Measurements from ENCODE around the gene RCN2.

The RCN2 gene

DNA sequence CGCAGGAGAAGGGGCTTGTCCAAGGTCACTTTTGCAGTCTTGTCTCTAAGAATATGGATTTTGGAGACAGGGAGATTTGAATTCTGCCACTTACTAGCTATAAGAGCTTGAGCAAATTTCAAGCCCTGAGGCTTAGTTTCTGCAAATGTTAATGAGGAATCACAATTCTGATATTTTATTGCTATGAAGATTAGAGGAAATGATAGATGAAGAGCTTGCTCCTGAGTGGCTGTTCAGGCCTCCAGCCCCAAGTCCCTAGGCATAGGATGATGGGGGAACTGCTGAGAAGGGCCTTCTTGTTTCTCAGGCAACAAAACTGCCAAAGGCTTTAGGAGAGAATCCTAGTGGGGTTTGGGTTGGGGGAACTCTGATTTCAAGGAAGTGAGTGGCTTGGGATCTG is 44.6 kb downstream of the RCN2 start:
- no peak overlapping the region for H3K4me3 Mint-ChIP-seq

DNA sequence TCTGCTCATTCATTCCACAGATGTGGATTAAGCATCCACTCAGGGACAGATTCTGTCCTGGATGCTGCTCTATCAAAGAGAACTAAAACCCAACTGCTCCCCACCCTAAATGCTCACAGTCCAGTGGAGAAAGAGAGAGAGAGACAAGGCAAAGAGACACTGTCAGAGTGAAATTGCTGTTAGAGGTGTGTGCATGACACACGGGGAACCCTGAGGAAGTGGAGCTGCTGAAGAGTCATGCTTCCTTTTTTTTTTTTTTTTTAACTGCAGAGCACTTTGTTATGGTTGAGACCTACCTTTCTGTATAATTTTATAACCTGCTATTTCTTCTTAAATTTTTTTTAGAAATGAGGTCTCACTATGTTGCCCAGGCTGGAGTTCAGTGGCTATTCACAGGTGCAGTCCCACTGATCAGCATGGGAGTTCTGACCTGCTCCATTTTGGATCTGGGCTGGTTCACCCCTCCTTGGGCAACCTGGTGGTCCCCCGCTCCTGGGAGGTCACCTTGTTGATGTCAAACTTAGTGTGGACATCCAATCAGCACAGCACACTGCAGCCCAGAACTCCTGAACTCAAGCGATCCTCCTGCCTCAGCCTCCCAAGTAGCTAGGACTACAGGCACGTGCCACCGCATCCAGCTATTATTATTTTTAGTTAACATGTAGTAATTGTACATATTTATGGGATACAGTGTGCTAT is 45.2 kb downstream of the RCN2 start:
- TF ChIP-seq, protein P1, sequence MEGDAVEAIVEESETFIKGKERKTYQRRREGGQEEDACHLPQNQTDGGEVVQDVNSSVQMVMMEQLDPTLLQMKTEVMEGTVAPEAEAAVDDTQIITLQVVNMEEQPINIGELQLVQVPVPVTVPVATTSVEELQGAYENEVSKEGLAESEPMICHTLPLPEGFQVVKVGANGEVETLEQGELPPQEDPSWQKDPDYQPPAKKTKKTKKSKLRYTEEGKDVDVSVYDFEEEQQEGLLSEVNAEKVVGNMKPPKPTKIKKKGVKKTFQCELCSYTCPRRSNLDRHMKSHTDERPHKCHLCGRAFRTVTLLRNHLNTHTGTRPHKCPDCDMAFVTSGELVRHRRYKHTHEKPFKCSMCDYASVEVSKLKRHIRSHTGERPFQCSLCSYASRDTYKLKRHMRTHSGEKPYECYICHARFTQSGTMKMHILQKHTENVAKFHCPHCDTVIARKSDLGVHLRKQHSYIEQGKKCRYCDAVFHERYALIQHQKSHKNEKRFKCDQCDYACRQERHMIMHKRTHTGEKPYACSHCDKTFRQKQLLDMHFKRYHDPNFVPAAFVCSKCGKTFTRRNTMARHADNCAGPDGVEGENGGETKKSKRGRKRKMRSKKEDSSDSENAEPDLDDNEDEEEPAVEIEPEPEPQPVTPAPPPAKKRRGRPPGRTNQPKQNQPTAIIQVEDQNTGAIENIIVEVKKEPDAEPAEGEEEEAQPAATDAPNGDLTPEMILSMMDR (IDR thresholded peaks at IDR 0.05; ENCODE audit: unreplicated experiment in 3 of 3) = no peak
- Mint-ChIP-seq H3K27ac (no peak overlapping the region), H3K4me3 (no peak overlapping the region), H3K9me3 (peaks cover 21% of the 10 kb centered on the region), H3K4me1 (peaks cover 4% of the 10 kb centered on the region), H3K36me3 (ENCODE audit: low read depth) (peaks cover 4% of the 10 kb centered on the region), H3K27me3 (ENCODE audit: low read depth) (peaks cover 9% of the 10 kb centered on the region)

More for the DNA sequence above, 44.6 kb downstream of the RCN2 start:
- TF ChIP-seq, protein P1 (IDR thresholded peaks at IDR 0.05; ENCODE audit: unreplicated experiment in 3 of 3) = no peak
- peaks cover 4% of the 10 kb centered on the region for H3K4me1 Mint-ChIP-seq
- peaks cover 21% of the 10 kb centered on the region for H3K9me3 Mint-ChIP-seq
- peaks cover 9% of the 10 kb centered on the region for H3K27me3 Mint-ChIP-seq (ENCODE audit: low read depth)
- H3K36me3 Mint-ChIP-seq (ENCODE audit: low read depth) = peaks cover 4% of the 10 kb centered on the region
- no peak overlapping the region for H3K27ac Mint-ChIP-seq

DNA sequence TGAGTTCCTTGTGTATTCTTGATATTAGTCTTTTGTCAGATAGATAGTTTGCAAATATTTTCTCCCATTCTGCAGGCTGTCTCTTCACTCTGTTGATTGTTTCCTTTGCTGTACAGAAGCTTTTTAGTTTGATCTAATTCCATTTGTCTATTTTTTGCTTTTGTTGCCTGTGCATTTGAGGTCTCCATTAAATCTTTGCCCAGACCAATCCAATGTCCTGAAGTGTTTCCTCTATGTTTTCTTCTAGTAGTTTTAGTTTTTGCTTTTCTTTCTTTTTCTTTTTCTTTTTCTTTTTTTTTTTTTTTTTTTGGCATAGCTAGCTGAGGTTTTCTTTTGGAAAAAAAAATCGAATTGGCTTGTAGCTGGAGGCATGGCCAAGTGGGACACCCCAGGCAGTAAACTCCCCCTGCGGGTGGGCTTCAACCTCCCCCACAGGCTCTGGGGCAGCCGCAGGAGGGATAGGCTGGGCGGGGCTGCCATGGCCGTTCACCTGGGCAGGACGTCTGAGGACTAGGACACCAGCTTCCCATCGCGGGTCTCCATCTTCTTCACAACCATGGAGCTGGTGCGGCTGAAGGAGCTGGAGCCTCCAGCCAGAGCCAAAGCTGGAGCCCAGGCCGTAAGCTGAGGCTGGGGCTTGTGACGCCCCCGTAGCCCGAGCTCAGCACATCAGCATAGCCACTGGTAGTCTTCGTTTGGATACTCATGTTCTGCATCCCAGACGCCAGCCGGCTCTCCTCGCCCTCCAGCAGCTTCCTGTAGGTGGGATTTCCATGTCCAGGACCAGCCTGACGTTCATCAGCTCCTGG is 47.2 kb downstream of the RCN2 start:
- Mint-ChIP-seq H3K4me3 (no peak overlapping the region), H3K27ac (no peak overlapping the region), H3K9me3 (peaks cover 21% of the 10 kb centered on the region), H3K36me3 (ENCODE audit: low read depth) (peaks cover 4% of the 10 kb centered on the region), H3K27me3 (ENCODE audit: low read depth) (peaks cover 12% of the 10 kb centered on the region), H3K4me1 (no peaks in the 10 kb centered on the region)
- TF ChIP-seq, protein P1 (IDR thresholded peaks at IDR 0.05; ENCODE audit: unreplicated experiment in 3 of 3) = no peak

DNA sequence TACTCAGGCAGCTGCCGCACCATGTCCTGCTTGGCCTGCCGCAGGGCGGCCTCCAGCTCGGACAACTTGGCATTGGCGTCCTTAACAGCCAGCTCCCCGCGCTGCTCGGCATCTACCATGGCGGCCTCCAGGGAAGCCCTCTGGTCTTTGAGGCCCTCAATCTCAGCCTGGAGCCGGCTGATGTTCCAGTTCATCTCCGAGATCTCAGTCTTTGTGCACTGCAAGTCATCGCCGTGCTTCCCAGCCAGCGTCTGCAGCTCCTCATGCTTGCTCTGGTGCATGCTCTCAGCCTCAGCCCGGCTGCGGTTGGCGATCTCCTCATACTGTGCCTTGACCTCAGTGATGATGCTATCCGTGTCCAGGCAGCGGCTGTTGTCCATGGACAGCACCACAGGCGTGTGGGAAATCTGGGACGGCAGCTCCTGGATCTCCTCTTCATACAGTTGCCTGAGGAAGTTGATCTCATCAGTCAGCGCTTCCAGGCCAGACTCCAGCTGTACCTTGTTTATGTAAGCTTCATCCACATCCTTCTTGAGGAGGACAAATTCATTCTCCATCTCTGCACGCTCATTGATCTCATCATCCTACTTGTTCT is 47.9 kb downstream of the RCN2 start:
- Mint-ChIP-seq H3K9me3 (peaks cover 21% of the 10 kb centered on the region), H3K36me3 (ENCODE audit: low read depth) (peaks cover 4% of the 10 kb centered on the region), H3K27me3 (ENCODE audit: low read depth) (peaks cover 12% of the 10 kb centered on the region), H3K27ac (no peak overlapping the region), H3K4me3 (no peak overlapping the region), H3K4me1 (no peaks in the 10 kb centered on the region)
- TF ChIP-seq, protein P1 (IDR thresholded peaks at IDR 0.05; ENCODE audit: unreplicated experiment in 3 of 3) = no peak

DNA sequence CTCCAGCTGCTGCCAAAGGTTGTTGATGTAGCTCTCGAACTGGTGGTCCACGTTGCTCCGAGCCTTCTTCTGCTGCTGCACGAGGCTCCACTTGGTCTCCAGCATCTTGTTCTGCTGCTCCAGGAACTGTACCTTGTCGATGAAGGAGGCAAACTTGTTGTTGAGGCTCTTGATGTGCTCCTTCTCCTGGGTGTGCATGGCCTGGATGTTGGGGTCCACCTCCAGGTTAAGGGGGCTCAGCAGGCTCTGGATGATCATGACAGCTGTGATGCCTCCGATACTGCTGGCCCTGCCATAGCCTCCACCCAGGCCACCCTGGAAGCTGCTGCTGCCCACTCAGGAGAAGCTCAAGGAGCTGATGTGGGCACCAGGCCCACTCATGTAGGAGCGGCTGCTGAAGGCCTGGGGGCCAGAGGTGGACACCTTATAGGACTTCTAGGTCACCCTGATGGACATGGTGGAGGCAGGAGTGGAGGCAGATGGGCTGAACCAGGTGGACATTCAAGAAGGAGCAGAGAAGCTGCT is 48.5 kb downstream of the RCN2 start:
- TF ChIP-seq, protein P1 (IDR thresholded peaks at IDR 0.05; ENCODE audit: unreplicated experiment in 3 of 3) = no peak
- Mint-ChIP-seq H3K4me1 (no peaks in the 10 kb centered on the region), H3K4me3 (no peak overlapping the region), H3K27ac (no peak overlapping the region), H3K27me3 (ENCODE audit: low read depth) (peaks cover 6% of the 10 kb centered on the region), H3K36me3 (ENCODE audit: low read depth) (peaks cover 4% of the 10 kb centered on the region), H3K9me3 (peaks cover 21% of the 10 kb centered on the region)

Measured in nephron (organoid).